HG03175 (cell line): ENCODE results near the gene ADAM8.

Experiments used
- ATAC-seq: cut with Tn5 transposase; IDR thresholded peaks from one replicate; pipeline ENCODE4 v1.9.1; 2021; ENCODE audit warnings: mild to moderate bottlenecking, moderate library complexity; ENCODE audit not compliant: unreplicated experiment

ADAM8 gene

DNA sequence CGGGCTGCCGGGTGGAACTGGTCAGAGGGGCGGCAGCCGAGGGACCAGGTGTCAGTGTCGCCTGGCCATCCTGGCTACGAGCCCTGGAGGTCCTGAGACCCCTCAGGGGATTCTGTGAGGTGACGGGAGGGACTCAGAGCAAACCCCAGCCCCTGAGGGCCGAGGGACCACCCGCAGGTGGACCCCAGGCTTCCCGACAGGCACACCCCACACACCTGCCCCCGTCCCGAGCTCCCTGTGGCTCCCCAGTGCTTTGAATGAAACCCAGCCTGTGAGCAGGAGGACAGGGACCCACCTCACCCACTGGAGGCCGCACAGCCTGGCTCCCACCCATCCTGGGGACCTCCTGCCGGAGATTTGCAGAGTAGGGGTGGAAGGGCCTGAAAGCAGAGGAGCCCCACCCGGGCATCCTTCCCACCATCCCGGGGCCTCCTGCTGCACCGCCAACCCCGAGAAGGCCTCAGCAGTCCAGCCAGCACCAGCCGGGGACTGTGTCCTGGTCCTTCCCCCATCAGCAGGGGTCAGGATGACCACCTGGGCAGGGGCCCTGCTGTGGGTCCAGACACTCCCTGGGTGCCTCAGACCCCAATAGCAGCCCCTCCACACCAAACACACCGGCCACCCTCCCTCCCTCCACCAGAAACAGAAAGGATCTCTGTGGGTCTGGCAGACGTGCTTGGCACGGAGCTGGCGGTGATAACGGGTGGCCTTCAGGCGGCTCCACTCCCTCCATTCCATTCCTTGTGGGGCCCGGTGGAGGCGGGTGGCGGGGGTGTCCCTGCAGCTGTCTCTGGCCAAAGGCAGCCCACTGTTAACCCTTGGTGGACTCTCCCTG, 25.1 kb downstream of the ADAM8 start:
- no peak for ATAC-seq

DNA sequence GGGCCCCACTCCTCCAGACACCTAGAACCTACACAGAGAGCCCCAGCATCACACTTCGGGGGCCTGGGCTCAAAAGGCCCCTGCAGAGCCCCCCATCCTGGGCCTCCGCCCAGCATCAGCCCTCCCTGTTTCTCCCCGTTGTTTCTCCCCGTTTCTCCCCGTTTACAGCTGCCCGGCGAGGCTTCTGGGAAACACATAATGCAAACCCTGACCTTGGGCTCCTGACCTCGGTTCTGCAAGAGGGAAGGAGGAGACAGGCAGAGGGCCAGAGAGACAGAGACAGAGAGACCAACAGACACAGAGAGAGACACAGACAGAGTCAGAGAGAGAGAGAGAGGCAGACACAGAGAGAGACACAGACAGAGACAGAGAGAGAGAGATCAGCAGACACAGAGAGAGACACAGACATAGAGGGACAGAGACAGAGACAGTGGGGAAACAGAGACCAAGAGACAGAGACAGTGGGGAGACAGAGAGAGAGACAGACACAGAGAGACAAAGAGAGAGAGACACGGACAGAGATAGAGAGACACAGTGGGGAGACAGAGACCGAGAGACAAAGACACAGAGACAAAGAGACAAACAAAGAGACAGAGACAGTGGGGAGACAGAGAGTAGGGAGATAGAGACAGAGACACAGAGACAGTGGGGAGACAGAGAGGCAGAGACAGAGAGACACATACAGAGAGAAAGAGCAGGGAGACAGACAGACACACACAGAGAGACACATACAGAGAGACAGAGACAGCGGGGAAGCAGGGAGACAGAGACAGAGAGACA, 26.5 kb downstream of the ADAM8 start:
- ATAC-seq: no peak

DNA sequence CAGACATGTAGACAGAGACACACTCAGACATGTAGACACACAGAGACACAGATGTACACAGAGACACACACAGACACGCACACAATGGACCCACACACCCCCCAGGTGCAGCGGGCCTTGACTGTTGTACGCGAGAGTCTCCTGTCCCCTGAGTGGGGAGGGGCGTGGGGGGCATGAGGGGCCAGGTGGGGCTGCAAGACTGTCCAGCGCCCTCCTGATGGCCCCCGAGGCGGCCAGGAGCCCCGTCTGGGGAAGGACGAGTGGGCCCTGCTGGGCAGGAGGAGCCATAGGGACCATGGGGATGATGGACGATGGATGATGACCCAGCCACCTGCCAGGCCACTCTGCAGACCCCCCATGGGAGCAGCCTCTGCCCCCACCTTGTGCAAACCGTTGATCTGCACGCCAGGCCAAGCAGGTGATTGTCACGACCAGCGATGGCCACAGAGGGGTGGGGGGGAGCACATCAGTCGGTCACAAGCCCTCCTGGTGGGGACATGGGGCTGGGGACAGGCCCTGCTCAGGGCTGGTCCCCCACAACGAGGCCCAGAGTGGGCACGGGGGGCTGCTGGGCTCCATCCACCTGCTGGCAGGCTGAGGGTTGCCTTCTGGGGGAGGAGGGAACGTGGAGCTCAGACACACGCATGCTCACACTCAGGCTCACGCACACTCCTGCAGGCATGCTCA, 27.4 kb downstream of the ADAM8 start:
- no peak for ATAC-seq

DNA sequence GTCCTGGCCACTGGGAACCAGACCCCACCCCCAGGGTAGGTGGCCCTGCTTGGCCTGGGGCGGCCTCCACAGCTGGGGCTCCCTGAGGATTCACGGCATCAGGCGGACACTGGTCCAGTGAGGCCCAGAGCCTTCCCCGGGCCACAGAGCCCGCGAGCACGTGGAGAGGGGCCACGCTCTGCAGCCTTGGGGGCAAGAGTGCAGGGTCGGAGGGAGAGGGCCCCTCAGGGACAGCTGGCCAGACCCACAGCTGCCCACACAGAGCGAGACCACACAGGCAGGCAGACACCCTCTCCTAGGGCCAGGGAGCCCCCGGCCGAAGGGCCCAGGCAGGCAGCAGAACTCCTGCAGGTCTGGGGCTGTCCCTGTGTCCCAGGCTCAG, 28.3 kb downstream of the ADAM8 start:
- ATAC-seq: no peak

DNA sequence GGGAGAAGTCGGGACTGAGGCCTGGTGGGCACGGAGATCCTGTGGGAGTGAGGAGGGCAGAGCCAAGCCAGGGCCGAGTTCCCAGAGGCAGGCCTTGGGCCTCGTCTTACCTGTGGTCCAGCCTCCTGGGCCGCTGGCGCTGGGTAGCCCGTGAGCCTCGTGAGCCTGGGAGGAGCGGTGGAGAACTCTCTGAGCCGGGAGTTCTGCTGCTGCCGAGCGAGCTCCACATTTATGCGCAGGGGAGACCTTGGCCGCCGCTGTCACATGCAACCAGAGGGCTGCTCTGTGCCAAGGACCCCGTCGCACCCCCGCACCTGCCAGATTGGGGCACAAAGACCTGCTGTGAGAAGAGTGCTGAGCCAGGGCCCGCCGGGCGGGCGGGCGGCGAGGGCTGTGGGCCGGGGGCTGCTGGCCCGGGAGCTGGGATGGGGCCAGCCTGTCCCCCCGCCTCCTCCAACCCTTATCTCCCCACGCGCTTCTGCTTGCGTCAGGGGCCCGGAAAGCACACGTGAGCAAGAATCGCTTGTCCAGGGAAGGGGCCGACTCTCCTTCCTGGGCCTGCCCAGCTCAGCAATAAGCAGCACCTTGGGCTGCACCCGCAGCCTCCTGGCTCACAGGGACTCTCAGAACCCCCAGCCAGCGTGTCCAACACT, 28.9 kb downstream of the ADAM8 start:
- no peak for ATAC-seq

DNA sequence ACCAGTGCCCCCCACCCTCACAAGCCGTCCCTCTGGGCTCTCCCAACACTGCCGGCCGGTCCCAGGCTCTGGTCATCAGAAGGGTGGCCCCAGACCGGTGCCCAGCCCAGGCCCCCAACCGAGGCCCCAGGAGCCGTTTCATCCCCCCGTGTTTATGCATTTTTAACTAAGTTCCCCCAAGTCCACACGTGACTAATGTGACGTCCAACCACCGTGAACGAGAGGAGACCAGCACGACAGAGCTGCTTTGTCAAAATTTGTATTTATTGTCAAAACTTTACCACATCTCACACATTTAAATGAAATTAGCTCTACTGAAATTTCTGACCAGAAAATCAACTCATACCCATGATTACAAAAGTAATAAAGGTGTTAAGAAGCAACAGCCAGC, 30.4 kb downstream of the ADAM8 start:
- no peak for ATAC-seq

DNA sequence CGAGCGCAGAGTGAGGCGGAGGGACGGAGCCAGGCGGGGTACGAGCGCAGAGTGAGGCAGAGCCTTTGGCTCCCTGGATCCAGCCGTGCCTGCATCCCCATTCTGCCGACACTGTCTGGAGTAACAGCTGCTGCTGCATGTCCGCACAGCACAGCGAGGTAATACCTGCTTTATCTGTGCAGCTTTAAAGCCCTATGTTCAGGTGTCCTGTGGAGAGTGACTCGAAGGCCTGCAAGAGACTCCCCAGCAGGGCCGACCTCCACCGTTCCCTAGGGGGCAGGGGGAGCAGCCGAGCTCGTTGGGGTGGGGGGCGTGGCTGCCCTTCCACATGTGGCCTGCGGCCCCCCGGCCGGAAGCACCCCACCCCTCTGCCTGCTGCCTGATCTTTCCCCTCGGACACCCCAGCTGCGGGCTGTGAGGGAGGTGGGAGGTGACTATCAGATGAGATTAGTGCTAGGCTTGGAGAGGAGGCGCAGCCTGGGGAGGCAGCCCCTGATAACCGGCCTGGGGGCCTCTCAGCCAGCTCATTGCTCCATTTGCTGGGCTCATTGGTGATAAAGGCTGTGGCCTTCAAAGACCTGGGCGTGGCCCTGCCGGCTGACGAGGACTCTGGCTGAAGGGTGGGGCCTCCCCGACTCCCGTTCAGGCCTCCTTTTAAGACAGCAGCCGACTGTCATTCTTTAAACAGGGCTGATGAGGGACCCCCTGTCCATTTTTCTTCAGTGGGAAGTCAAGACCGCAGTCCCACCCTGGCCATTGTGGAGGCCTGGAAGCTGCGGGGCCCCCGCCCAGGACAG, 31.0 kb downstream of the ADAM8 start:
- ATAC-seq: no peak

DNA sequence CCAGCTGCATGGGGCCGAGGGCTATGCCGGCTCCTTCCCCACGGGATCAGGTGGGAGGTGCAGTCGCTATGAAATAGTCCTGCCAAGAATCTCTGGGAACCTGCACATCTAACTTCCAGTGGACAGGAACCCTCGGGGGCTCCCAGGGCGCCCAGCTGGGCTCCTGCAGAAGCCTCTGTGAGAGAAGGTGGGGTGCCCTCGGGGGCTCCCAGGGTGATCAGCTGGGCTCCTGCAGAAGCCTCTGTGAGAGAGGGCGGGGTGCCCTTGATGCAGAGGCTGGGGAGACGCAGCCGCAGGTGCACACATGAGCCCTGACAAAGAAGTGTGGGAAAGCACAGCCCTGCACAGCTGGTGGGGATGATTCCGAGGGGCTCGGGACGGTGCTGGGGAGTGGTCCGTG, 33.1 kb downstream of the ADAM8 start:
- ATAC-seq: no peak

DNA sequence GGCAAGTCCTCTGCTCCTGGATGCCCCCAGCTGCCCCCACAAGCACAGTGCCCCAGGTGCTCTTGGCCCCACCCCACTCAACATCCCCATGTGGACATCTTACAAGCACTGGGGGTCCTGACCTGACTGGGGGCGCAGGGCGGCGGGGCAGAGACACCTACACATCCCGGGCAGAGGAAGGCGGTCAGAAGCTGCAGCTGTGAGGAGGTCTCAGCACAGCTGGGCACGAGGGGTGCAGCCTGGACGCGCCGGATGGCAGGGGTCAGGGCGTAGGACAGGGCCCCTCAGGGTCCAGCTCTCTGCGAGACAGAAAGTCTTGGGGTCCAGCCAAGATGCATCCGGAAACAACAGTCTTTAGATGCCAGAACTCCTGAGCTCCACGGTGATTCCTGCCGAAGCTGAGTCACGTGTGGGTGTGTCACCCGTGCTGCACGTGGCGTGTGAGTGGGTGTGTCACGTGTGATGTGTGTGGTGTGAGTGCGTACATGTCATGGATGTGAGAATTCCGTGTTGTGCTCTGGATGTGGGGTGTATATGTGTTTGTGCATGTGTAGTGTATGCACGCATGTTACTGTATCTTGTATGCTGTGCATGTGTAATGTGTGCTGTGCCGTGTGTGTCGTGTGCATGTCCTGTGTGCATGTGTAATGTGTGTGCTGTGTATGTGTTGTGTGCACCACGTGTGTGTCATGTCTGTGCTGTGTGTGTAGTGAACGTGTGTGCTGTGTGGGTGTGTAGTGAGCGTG, 33.9 kb downstream of the ADAM8 start:
- ATAC-seq: no peak

DNA sequence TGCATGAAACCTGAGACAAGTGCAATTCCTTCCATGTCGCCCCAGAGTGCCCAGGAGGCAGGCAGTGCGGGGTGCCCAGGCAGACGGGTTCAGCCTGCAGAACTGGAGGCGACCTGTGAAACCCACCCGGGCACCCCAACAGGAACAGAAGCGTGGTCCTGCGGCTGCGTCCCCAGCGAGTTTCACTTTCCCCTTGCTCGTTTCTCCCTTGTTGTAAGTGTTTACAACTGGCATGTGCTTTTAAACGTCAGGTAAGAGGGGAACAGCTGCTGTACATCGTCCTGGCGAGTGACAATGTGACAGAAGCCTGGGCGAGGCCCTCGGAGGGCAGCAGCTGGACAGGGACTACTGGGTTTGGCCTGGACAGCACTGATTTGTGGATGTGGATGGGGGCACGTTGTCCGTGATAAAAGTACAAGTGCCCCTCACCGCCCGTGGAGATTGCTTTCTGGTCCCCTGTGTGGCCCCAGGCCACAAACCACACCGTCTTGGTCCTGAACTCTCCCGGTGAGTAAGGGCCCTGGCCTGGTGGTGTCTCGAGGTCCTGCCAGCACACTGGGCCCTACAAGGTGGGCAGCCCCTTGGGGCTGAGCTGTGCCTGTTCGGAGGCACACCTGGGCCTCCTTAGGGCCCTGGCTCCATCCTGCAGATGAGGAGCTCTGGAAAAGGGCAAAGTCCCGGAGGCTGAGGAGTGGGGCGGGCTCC, 35.0 kb downstream of the ADAM8 start:
- peak; percentile 44 for ATAC-seq

DNA sequence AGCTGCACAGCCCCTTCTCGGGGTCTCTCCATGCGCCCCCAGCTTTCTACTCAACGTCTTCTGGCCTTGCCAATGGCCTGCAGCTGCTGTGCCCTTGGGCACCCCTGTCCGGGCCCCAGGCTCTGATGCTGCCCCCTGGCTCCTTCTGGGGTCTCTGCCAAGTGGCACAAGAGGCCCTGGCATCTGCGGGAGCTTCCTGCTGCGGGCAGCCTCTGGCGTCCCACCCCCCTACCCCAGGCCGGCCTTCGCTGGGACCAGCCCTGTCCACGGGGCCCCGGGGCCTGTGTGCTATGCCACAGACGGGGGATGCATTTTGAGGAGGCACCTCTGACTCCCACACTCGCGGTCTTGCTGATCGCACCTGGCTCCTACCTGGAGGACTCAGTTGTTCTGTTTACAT, 36.7 kb downstream of the ADAM8 start:
- ATAC-seq: no peak

DNA sequence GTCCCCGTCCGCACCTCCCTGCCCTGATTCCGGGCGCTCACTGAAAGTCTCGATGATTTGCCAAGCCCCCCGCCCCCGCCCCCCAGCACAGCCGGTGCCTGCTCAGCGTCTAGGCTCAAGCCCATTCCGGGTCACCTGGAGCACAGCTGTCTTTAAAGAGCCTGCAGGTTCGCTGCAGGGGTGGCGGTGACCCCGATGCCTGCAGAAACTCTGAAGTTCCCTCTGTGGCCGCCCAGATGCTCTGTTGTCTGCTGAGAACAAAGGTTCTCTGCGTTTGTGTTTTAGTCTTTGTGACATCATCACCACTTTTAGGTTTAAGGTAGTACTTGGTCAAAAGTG, 38.2 kb downstream of the ADAM8 start:
- no peak for ATAC-seq

DNA sequence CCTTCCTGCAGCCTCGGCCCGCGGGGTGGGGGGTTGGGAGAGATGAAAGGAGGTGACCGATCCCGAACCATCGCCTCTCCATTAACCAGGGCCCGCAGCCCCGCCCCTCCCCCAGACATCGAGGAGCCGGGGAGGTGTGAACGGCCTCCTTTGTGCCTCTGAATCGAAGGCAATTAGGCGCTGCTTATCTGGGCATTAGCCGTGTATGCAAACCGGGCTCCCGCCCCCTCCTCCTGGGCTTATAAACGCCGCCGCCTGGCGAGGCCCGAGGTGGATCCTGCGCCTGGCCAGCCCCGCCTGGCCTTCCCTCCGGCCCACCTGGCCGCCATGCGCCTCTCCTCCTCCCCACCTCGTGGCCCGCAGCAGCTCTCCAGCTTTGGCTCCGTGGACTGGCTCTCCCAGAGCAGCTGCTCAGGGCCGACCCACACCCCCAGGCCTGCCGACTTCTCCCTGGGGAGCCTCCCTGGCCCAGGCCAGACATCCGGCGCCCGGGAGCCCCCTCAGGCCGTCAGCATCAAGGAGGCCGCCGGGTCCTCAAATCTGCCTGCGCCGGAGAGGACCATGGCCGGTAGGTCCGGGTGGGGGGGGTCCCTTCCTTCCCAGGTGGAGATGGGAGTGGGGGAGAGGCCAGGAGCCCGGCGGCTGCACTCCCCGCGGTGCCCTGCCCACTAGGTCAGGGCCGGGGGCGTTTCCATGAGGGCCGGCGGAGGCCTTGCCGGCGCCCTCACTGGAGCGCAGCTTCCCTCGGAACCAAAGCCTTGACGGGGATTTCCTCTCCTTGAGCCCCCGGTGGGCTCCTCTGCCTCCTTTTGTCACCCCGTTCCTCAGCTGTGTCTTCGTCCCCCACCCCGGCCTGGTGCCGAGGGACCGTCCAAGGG, 38.8 kb downstream of the ADAM8 start, which contains the start of gene VENTX:
Gene VENTX, plus strand, starts transcription at position 268 of the 878 bp plus-strand sequence. Its CDS starts 60 bp downstream, at position 328.
- no peak for ATAC-seq

DNA sequence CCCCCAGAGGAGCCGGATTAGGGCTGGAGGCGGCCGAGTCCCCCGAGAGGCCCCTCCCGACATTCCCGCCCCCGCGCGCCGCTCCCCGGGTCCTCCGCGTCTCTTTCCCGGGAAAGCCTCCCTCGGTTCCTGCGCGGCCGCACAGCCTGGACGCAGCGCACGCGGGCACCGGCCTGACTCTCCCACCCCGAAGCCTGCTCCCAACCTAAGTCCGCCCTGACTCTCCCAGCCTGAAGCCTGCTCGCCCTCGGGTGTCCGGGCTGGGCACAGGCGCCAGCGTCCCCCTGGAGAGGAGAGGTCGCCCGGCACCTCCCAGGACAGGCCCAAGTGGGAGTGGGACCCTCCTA, 39.5 kb downstream of the ADAM8 start:
- ATAC-seq: no peak

DNA sequence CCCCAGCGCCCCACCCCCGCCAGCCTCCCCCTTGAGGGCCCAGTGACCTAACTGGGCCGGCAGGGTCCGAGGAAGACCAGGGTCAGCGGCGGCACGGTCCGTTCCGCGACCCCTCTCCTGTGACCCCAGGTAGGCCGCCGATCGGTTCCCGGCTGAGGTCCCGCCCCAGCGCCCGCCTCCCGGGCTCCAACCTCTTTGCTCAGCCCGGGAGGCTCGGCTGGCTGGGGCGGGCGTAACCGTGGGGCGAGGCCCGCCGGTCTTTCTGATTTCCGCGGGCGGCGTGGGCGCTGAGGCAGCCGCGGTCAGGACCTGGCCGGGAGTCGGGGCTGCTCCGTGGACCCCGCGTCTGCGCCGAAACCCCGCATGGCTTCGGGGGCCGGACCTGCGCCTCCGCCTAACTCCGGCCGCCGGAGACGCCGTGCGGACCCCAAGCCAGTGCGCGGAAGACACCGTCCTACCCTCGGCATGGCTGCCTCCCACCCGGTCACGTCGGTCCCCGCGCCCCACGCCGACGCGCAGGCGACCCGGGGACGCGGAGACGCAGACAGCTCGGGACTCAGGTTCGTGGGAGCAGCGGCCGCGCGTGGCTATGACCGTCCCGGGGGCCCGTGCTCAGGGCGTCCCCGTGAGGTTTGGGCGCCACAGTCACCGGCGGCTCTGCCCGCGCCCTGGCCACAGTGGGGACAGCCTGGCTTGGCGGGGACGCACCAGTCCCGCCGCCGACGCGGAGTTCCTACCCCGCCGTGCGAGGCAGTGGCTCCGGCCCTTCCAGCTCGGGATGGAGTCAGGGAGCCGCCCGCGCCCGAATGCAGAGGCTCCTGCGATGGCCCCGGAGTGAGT, 40.0 kb downstream of the ADAM8 start:
- no peak for ATAC-seq

DNA sequence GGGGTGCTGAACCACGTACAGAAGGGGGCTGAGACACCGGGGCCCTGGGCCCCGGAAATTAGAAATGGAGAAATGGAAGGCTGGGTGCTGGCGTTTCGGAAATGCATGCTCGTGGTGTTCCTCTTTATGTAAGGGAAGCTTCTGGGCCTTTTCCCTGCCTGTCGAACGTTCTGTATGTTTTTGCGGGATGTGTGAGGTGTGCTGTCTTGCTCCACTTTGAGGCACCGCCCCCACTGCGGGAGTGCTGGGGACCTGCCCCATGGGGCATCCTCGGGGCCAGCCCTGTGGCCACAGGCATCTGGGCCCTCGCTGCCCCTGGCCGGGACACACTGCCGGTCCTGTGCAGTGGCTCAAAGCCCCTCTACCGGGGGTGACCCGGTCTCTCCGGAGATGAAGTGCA, 40.7 kb downstream of the ADAM8 start:
- no peak for ATAC-seq

DNA sequence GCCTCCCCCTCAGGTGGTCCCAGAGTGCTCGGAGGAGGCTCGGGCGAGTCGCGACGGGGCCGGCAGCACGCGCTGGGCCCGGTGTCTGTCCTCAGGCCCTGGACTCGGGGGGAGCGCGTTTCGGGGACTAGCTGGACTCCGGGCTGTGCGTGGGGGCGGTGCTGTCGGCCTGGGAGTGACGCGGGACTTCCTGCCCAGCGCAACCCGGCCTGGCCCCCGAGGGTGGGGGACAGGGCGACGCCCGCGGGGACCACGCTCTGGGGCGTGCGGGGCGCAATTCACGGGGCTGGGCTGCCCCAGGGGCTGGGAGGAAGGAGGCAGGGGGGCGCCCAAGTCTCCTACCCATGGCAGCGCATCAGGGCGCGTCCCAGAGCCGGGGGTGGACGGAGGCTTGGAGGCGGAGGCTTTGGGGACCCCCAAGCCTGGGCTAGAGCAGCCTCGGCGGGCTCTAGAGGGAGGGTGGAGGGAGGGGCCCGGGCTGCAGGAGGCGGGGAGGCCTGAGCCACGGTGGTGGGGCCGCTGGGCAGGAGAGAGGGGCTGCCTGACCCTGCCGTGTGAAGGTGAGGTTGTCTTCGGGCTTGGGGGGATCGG, 41.3 kb downstream of the ADAM8 start:
- ATAC-seq: no peak
